Spleen (tissue), 11 donors: ENCODE data around the gene CDH16. TPM values are rescaled to one million over a fixed set of nuclear protein-coding genes. Genes with fewer than 3 reads are reported as not detected.

Experiments
- DNase-seq: peaks from one replicate; pipeline ENCODE4 v3.0.0-alpha.2; 2020
- H3K27ac ChIP-seq, 8 donors: fragments of 200-600 bp; sonication (generic) in 7 of 8; 1 replicate in 4 of 8; 2 replicates in 4 of 8; pipeline versions ENCODE4 v1.5.0 to v1.8.0; 2016 to 2021; ENCODE audit warnings: inconsistent platforms in 4 of 8, mild to moderate bottlenecking in 4 of 8, moderate library complexity in 1 of 8
- H3K27me3 ChIP-seq, 7 donors: fragments of 200-600 bp; sonication (generic) in 6 of 7; replicated peaks in 1 of 7; 1 replicate in 4 of 7; 2 replicates in 3 of 7; pipeline versions ENCODE4 v1.5.0 to v1.8.0; 2016 to 2021; ENCODE audit warnings: inconsistent platforms in 3 of 7, mild to moderate bottlenecking in 1 of 7
- H3K36me3 ChIP-seq, 6 donors: fragments of 200-600 bp; sonication (generic) in 5 of 6; 1 replicate in 4 of 6; 2 replicates in 2 of 6; pipeline versions ENCODE4 v1.5.0 to v1.8.0; 2016 to 2021; ENCODE audit warnings: inconsistent platforms in 2 of 6
- H3K4me1 ChIP-seq, 6 donors: fragments of 200-600 bp; sonication (generic) in 5 of 6; 1 replicate in 3 of 6; 2 replicates in 3 of 6; pipeline versions ENCODE4 v1.5.0 to v1.8.0; 2016 to 2021; ENCODE audit warnings: inconsistent platforms in 3 of 6
- H3K4me3 ChIP-seq, 8 donors: fragments of 200-600 bp; sonication (generic) in 7 of 8; 1 replicate in 4 of 8; 2 replicates in 4 of 8; pipeline versions ENCODE4 v1.5.0 to v1.8.0; 2016 to 2021; ENCODE audit warnings: inconsistent platforms in 4 of 8, mild to moderate bottlenecking in 4 of 8, moderate library complexity in 2 of 8
- H3K9me3 ChIP-seq, 8 donors: fragments of 200-600 bp; sonication (generic) in 7 of 8; 1 replicate in 4 of 8; 2 replicates in 4 of 8; pipeline versions ENCODE4 v1.5.0 to v1.8.0; 2016 to 2021; ENCODE audit warnings: inconsistent platforms in 4 of 8
- CTCF ChIP-seq, 11 experiments: fragments of 200-600 bp in 7 of 11; fragments of 450-650 bp in 4 of 11; sonication (generic) in 4 of 11; IDR thresholded peaks in 8 of 11; conservative IDR thresholded peaks in 3 of 11; 1 replicate in 7 of 11; 2 replicates in 4 of 11; pipeline versions ENCODE4 v1.4.0 to v1.8.0; 2016 to 2021; ENCODE audit warnings: antibody characterized with exemption in 11 of 11, inconsistent platforms in 4 of 11, mild to moderate bottlenecking in 1 of 11
- POLR2A ChIP-seq, 3 donors: fragments of 450-650 bp; IDR thresholded peaks; one replicate each; pipeline ENCODE4 v1.5.1; 2017; ENCODE audit warnings: antibody characterized with exemption in 3 of 3, mild to moderate bottlenecking in 1 of 3
- POLR2AphosphoS5 ChIP-seq, 3 donors: sonication (generic); formaldehyde crosslinking; IDR thresholded peaks; one replicate each; pipeline ENCODE4 v1.5.1; 2017; ENCODE audit warnings: antibody characterized with exemption in 3 of 3
- WGBS, 5 donors: extraction: QIAGEN DNeasy Blood & Tissue Kit in 3 of 5; methylation state at CpG; one replicate each; pipeline versions ENCODE4 v1.1.5 to v1.1.7; 2013 to 2018; 5-methylcytosine and 5-hydroxymethylcytosine counted together
- intact Hi-C: fragments of 100-400 bp; cut with DNase I; formaldehyde crosslinking; loops from one replicate; pipeline ENCODE4 v1.15.0; 2023; ENCODE audit warnings: low total_unique reads
- polyA plus RNA-seq, 3 donors: library from polyadenylated mRNA; stranded (reverse); fragments of 200-250 nt; gene quantifications; one replicate each; pipeline ENCODE4 v1.2.1, GENCODE V29; 2013
- total RNA-seq, 7 donors: library from RNA; depleted of rRNA in 3 of 7; stranded (reverse); fragments of >200 nt in 3 of 7; fragmentation: NEBNext Ultra II Directional in 4 of 7; extraction: Animal tissue kit (Norgen Biotek cat#: 25700) in 4 of 7; gene quantifications; one replicate each; pipeline versions ENCODE4 v1.1.0 to v1.2.1, GENCODE V29; 2016 to 2021
- donor health status: healthy with polysubstance abuse.
- donor health status: DM: no; HTN: no; CAD: no; lungs with moderate emphysema.
- donor health status: DM: no; HTN: no; CAD: no.
- donor health status: Bipolar disorder and iron deficiency.
- donor health status: healthy.
- donor health status: DM: no; HTN: no; CAD: no.
- donor health status: DM: yes; HTN: yes; CAD: no.

Gene CDH16
- total and polyA plus RNA-seq, 10 donors, result not detected

- Histone ChIP-seq H3K9me3 (no peaks in the 10 kb centered on the region), H3K27me3 (peaks cover 0 to 8% (median 0%) of the 10 kb centered on the region in 7 donors), H3K36me3 (no peaks in the 10 kb centered on the region), H3K27ac (no peak overlapping the region), H3K4me1 (no peaks in the 10 kb centered on the region), H3K4me3 (no peak overlapping the region)
- DNase-seq, result peak; percentile 55
- 88 to 92% (median 92%) methylated on average over 14 of the region's 14 CpGs for WGBS, 5 donors
- TF ChIP-seq POLR2AphosphoS5 (IDR thresholded peaks at IDR 0.05), result no peak
- TF ChIP-seq POLR2A (IDR thresholded peaks at IDR 0.05), result no peak
- no peak for TF ChIP-seq CTCF (IDR thresholded peaks at IDR 0.05 in 8 of 11, conservative IDR thresholded peaks at IDR 0.05 in 3 of 11)
- intact Hi-C loops, result no loop called here
Measured at GRCh38 chr16:66908762-66909559, 9.7 kb downstream of the CDH16 start.

GRCh38 chr16:66908116-66908515, 10.6 kb downstream of the CDH16 start:
- no peaks in the 10 kb centered on the region for H3K9me3 ChIP-seq
- H3K36me3 ChIP-seq, result no peaks in the 10 kb centered on the region
- no peaks in the 10 kb centered on the region for H3K4me1 ChIP-seq
- TF ChIP-seq CTCF (IDR thresholded peaks at IDR 0.05 in 8 of 11, conservative IDR thresholded peaks at IDR 0.05 in 3 of 11) (no peak), POLR2A (IDR thresholded peaks at IDR 0.05) (no peak), POLR2AphosphoS5 (IDR thresholded peaks at IDR 0.05) (no peak)
- peaks cover 0 to 8% (median 0%) of the 10 kb centered on the region in 7 donors for H3K27me3 ChIP-seq
- WGBS, 5 donors, result 84 to 94% (median 88%) methylated on average over 3 of the region's 3 CpGs; no CpG with 5 or more reads in 1 of the 5 donors
- intact Hi-C loops, result no loop called here
- H3K4me3 ChIP-seq, result no peak overlapping the region
- H3K27ac ChIP-seq, result no peak overlapping the region
- DNase-seq, result peak; percentile 43

DNA sequence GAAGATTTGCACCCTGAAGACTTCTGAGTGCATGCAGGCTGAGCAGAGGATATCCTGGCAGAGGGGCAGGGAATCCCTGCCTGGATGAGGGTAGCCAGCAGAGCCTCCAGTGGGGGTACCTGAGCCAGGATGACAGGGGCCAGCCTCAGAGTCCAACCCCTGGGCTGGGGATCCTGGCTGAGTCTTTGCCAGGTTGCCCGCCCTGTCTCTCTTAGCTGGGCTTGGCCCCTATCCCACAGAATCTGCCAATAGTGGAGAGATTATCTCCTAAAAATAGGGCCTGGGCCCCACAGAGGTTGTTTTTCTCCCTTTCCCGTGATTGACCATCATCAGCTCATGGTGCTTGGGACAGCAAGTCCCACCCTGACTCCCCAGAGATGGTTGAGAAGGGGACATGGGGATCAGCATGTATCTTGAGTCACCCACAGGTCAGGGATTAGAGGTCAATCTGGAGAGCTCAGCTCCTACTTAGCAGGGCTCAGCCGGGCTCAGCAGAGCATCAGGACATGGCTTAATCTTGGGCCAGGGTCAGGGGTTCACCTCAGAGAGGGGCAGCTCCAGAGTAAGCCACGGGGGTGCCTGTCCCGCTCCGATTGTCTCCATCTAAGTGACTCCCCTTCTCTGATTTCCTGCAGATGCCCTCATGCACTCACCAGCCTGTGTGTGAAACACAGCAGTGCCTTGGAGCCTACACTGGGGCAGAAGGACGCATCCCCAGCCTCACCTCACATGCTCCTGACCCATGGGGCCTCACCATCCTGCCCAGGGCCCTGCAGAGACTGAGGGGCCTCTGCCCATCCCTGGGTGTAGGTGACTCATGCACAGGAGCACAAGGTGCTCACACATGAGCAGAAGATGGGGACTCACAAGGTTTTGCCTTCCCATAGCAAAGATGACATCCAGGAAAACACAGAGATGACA, 11.5 kb downstream of the CDH16 start:
- Histone ChIP-seq H3K27ac (no peak overlapping the region), H3K36me3 (no peaks in the 10 kb centered on the region), H3K9me3 (no peaks in the 10 kb centered on the region), H3K4me3 (no peak overlapping the region), H3K27me3 (peaks cover 0 to 8% (median 0%) of the 10 kb centered on the region in 7 donors), H3K4me1 (no peaks in the 10 kb centered on the region)
- peak; percentile 46 for DNase-seq
- TF ChIP-seq POLR2A (IDR thresholded peaks at IDR 0.05), result no peak
- no peak for TF ChIP-seq CTCF (IDR thresholded peaks at IDR 0.05 in 8 of 11, conservative IDR thresholded peaks at IDR 0.05 in 3 of 11)
- TF ChIP-seq POLR2AphosphoS5 (IDR thresholded peaks at IDR 0.05), result no peak
- 70 to 85% (median 73%) methylated on average over 6 to 7 of the region's 7 CpGs for WGBS, 5 donors
- intact Hi-C loops, result no loop called here
